ENCODE data around the gene GRIK4. TPM values are rescaled to one million over a fixed set of nuclear protein-coding genes. Genes with fewer than 3 reads are reported as not detected.

Gene GRIK4
- total and polyA plus RNA-seq, 2 donors from 2014 or later = 0.25 TPM; not detected in 1

DNA sequence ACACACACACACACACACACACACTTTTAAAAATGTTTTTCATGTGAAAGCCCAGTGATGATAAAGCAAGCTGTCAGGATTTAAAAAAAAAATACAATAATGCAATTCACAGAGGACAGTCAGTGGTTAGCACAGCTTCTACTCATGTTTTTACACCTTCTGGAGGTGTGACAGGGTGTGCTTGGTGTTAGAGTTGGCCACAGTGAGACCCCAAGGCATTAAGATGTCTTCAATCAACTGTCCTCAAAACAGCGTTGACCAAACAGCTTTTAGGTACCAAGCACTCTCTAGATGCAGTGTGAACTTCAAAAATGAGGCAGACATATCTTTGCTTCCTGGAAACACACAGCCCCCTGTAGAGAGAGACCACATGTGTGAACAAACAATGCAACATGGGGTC, 346.0 kb downstream of the GRIK4 start:
- Histone ChIP-seq H3K4me3 (ENCODE audit: low read length in 3 of 3) (no peak overlapping the region), H3K36me3 (ENCODE audit: control insufficient read depth in 2 of 3, insufficient read depth in 3 of 3, low read length in 3 of 3) (no peaks in the 10 kb centered on the region), H3K9me3 (ENCODE audit: control insufficient read depth in 2 of 3, insufficient read depth in 1 of 3, low read length in 3 of 3) (no peaks in the 10 kb centered on the region), H3K9ac (ENCODE audit: low read length in 3 of 3) (no peak overlapping the region), H3K27me3 (ENCODE audit: control insufficient read depth, insufficient read depth, low read length) (no peaks in the 10 kb centered on the region), H3K27ac (ENCODE audit: low read depth in 2 of 2, low read length in 2 of 2) (no peak overlapping the region), H3K4me1 (ENCODE audit: control insufficient read depth in 2 of 3, insufficient read depth in 2 of 3, low read depth in 1 of 3, low read length in 3 of 3) (no peaks in the 10 kb centered on the region)
- no peak for TF ChIP-seq CTCF (IDR thresholded peaks at IDR 0.05; ENCODE audit: borderline replicate concordance, extremely low read depth, insufficient read depth)
- intact Hi-C loops (cut with DNase I) = no loop called here
- FAIRE-seq (no peak), DNase-seq (no peak)

DNA sequence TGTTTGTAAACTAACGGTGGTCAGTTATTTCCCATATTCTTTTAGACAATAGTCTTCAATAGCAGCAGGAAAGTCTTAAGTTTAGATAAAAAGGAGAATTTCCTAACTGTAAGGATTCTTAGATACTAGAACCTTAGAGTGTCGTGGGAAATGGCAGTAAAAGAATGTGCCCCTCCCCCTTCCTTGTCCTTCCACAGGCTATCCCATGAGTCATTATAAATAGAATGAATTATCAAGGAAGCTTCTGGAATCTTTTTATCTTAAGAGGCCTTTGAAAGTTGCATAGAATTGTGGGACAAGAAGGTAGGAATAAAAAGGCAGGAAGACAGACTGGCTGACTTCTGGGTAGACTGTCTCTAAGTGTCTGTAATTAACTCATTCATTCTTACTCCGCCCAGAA, 347.2 kb downstream of the GRIK4 start:
- no peak overlapping the region for H3K4me3 ChIP-seq (ENCODE audit: low read length in 3 of 3)
- H3K4me1 ChIP-seq (ENCODE audit: control insufficient read depth in 2 of 3, insufficient read depth in 2 of 3, low read depth in 1 of 3, low read length in 3 of 3) = no peaks in the 10 kb centered on the region
- H3K36me3 ChIP-seq (ENCODE audit: control insufficient read depth in 2 of 3, insufficient read depth in 3 of 3, low read length in 3 of 3) = no peaks in the 10 kb centered on the region
- TF ChIP-seq CTCF (IDR thresholded peaks at IDR 0.05; ENCODE audit: borderline replicate concordance, extremely low read depth, insufficient read depth) = no peak
- H3K27me3 ChIP-seq (ENCODE audit: control insufficient read depth, insufficient read depth, low read length) = no peaks in the 10 kb centered on the region
- H3K9ac ChIP-seq (ENCODE audit: low read length in 3 of 3) = no peak overlapping the region
- DNase-seq (no peak), FAIRE-seq (no peak)
- no peak overlapping the region for H3K27ac ChIP-seq (ENCODE audit: low read depth in 2 of 2, low read length in 2 of 2)
- H3K9me3 ChIP-seq (ENCODE audit: control insufficient read depth in 2 of 3, insufficient read depth in 1 of 3, low read length in 3 of 3) = no peaks in the 10 kb centered on the region
- intact Hi-C loops (cut with DNase I) = no loop called here

DNA sequence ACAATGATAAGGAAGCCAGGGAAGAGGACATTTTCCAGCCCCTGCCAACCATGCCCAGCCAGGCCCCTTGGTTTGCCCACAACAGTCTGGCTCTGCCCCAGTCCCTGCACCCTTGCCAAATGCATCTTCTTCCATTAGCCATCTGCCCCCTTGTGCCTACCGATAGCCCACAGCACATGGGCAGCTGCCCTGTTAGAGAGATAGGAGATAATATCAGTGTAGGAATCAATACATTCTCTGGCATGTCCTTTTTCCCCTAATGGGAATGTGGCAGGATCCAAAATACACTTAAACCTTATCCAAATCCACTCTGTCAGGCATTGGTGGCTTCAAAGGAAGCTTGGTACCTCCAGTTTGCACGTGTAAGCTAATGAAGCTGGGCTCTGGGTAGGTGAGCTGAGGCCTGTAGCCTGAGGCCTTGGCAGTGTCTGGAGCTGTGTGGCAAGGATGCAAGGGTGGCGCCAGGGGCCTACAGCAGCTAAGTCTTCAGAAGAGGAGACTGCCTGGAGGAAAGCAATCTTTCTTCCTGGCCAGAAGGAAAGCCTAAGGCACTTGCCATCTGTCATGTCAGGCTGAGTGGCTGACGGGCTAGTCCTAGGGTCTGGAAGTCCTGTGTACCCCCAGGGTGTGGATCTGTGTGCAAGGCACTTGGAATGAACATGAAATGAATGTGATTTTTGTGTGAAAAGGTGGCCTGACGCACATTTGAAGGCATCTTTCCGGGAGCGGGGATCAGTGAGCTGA, 348.2 kb downstream of the GRIK4 start:
- Histone ChIP-seq H3K27me3 (ENCODE audit: control insufficient read depth, insufficient read depth, low read length) (no peaks in the 10 kb centered on the region), H3K9me3 (ENCODE audit: control insufficient read depth in 2 of 3, insufficient read depth in 1 of 3, low read length in 3 of 3) (no peaks in the 10 kb centered on the region), H3K4me3 (ENCODE audit: low read length in 3 of 3) (no peak overlapping the region), H3K36me3 (ENCODE audit: control insufficient read depth in 2 of 3, insufficient read depth in 3 of 3, low read length in 3 of 3) (no peaks in the 10 kb centered on the region), H3K4me1 (ENCODE audit: control insufficient read depth in 2 of 3, insufficient read depth in 2 of 3, low read depth in 1 of 3, low read length in 3 of 3) (no peaks in the 10 kb centered on the region), H3K27ac (ENCODE audit: low read depth in 2 of 2, low read length in 2 of 2) (no peak overlapping the region), H3K9ac (ENCODE audit: low read length in 3 of 3) (no peak overlapping the region)
- no peak for TF ChIP-seq CTCF (IDR thresholded peaks at IDR 0.05; ENCODE audit: borderline replicate concordance, extremely low read depth, insufficient read depth)
- intact Hi-C loops (cut with DNase I) = no loop called here
- FAIRE-seq (no peak), DNase-seq (no peak)

GRCh38 chr11:120863359-120863758, 351.8 kb downstream of the GRIK4 start:
- no peaks in the 10 kb centered on the region for H3K36me3 ChIP-seq (ENCODE audit: control insufficient read depth in 2 of 3, insufficient read depth in 3 of 3, low read length in 3 of 3)
- H3K27ac ChIP-seq (ENCODE audit: low read depth in 2 of 2, low read length in 2 of 2) = no peak overlapping the region
- TF ChIP-seq CTCF (IDR thresholded peaks at IDR 0.05; ENCODE audit: borderline replicate concordance, extremely low read depth, insufficient read depth) = no peak
- H3K4me3 ChIP-seq (ENCODE audit: low read length in 3 of 3) = no peak overlapping the region
- no peaks in the 10 kb centered on the region for H3K27me3 ChIP-seq (ENCODE audit: control insufficient read depth, insufficient read depth, low read length)
- no peak for DNase-seq
- no peak overlapping the region for H3K9ac ChIP-seq (ENCODE audit: low read length in 3 of 3)
- no peak for FAIRE-seq
- no peaks in the 10 kb centered on the region for H3K9me3 ChIP-seq (ENCODE audit: control insufficient read depth in 2 of 3, insufficient read depth in 1 of 3, low read length in 3 of 3)
- intact Hi-C loops (cut with DNase I) = no loop called here
- no peaks in the 10 kb centered on the region for H3K4me1 ChIP-seq (ENCODE audit: control insufficient read depth in 2 of 3, insufficient read depth in 2 of 3, low read depth in 1 of 3, low read length in 3 of 3)

Data from kidney (tissue), 14 donors.